ENCODE results near the gene OBI1. TPM values are rescaled to one million over a fixed set of nuclear protein-coding genes. Genes with fewer than 3 reads are reported as not detected.

The OBI1 gene
- total RNA-seq, 1 experiment from 2014 or later: 14.0 TPM

- Histone ChIP-seq H3K79me2 (ENCODE audit: insufficient read depth, low read length) (peaks cover 16% of the 10 kb centered on the region), H3K9me2 (ENCODE audit: insufficient read depth) (no peaks in the 10 kb centered on the region), H3K4me3 (replicated peaks in 1 of 2; ENCODE audit: low read depth in 1 of 2, low read length in 2 of 2) (no peak overlapping the region), H3K4me2 (ENCODE audit: low read length) (no peak overlapping the region), H2AFZ (ENCODE audit: low read depth, low read length, poor library complexity, severe bottlenecking) (no peak overlapping the region), H3K36me3 (ENCODE audit: control insufficient read depth in 1 of 2, insufficient read depth in 2 of 2, low read length in 2 of 2) (no peaks in the 10 kb centered on the region), H4K20me1 (ENCODE audit: insufficient read depth) (no peaks in the 10 kb centered on the region), H3K9ac (ENCODE audit: low read length) (no peak overlapping the region), H3K27ac (ENCODE audit: low read depth, low read length) (no peak overlapping the region), H3K27me3 (ENCODE audit: insufficient read depth, low read length) (no peaks in the 10 kb centered on the region), H3K9me3 (ENCODE audit: control insufficient read depth in 1 of 2, insufficient read depth in 1 of 2, low read depth in 1 of 2, low read length in 2 of 2) (no peaks in the 10 kb centered on the region), H3K4me1 (ENCODE audit: control insufficient read depth in 1 of 2, insufficient read depth in 2 of 2, low read length in 2 of 2) (peaks cover 4 to 11% of the 10 kb centered on the region in 2 experiments; a peak in 3 of 4 replicates)
- no peak for TF ChIP-seq MAX (IDR thresholded peaks at IDR 0.05)
- CTCF ChIA-PET: no interaction called here
- intact Hi-C loops (cut with micrococcal nuclease): no loop called here
- RAD21 ChIA-PET (ENCODE audit: low non-redundant PET in 1 of 2, low total read pairs in 2 of 2, uncharacterized antibody in 2 of 2, unreplicated experiment in 2 of 2): no interaction called here
- POLR2A ChIA-PET: no interaction called here
- BruUV-seq (replicated peaks): no TSS peak
- ATAC-seq (no peak), DNase-seq (ENCODE audit: low read depth, low spot score) (no peak)
Measured at GRCh38 chr13:78662467-78662866, 3.5 kb upstream of the OBI1 start.

DNA sequence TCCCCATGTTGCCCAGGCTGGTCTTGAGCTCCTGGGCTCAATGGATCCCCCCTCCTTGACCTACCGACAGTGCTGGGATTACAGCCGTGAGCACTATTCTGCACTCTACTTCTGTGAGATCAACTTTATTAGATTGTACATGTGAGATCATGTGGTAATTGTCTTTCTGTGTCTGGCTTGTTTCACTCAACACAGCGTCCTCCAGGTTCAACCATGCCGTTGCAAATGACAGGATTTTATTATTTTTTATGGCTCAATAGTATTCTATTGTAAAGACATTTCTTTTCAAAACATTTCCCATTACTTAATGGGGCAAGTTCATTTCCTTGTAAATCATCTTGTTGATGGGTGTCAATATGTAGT is 1.5 kb upstream of the OBI1 start:
- Histone ChIP-seq H3K27me3 (ENCODE audit: insufficient read depth, low read length) (no peaks in the 10 kb centered on the region), H3K79me2 (ENCODE audit: insufficient read depth, low read length) (peaks cover 36% of the 10 kb centered on the region), H3K36me3 (ENCODE audit: control insufficient read depth in 1 of 2, insufficient read depth in 2 of 2, low read length in 2 of 2) (no peaks in the 10 kb centered on the region), H3K4me3 (replicated peaks in 1 of 2; ENCODE audit: low read depth in 1 of 2, low read length in 2 of 2) (no peak overlapping the region), H3K9me3 (ENCODE audit: control insufficient read depth in 1 of 2, insufficient read depth in 1 of 2, low read depth in 1 of 2, low read length in 2 of 2) (no peaks in the 10 kb centered on the region), H3K4me2 (ENCODE audit: low read length) (no peak overlapping the region), H2AFZ (ENCODE audit: low read depth, low read length, poor library complexity, severe bottlenecking) (no peak overlapping the region), H3K4me1 (ENCODE audit: control insufficient read depth in 1 of 2, insufficient read depth in 2 of 2, low read length in 2 of 2) (peaks cover 4 to 13% of the 10 kb centered on the region in 2 experiments; a peak in 3 of 4 replicates), H4K20me1 (ENCODE audit: insufficient read depth) (no peaks in the 10 kb centered on the region), H3K27ac (ENCODE audit: low read depth, low read length) (no peak overlapping the region), H3K9ac (ENCODE audit: low read length) (no peak overlapping the region), H3K9me2 (ENCODE audit: insufficient read depth) (no peaks in the 10 kb centered on the region)
- ChIA-PET POLR2A (no interaction called here), CTCF (no interaction called here), RAD21 (ENCODE audit: low non-redundant PET in 1 of 2, low total read pairs in 2 of 2, uncharacterized antibody in 2 of 2, unreplicated experiment in 2 of 2) (no interaction called here)
- DNase-seq (ENCODE audit: low read depth, low spot score) (no peak), ATAC-seq (no peak)
- no peak for TF ChIP-seq ZFX (IDR thresholded peaks at IDR 0.05)
- TF ChIP-seq MAX (IDR thresholded peaks at IDR 0.05): no peak
- TF ChIP-seq RAD21 (IDR thresholded peaks at IDR 0.05; ENCODE audit: low read depth): no peak
- TF ChIP-seq SIN3A (IDR thresholded peaks at IDR 0.05; ENCODE audit: low read depth): no peak
- intact Hi-C loops (cut with micrococcal nuclease): no loop called here
- BruUV-seq (replicated peaks): no TSS peak
